Peyer's patch (tissue), 4 donors: ENCODE results near the gene C1orf167.

Experiments used
- CTCF ChIP-seq, 6 experiments: fragments of 450-650 bp in 4 of 6; fragments of 200-600 bp in 2 of 6; sonication (generic) in 1 of 6; IDR thresholded peaks; one replicate each; pipeline ENCODE4 v1.5.1; 2017 to 2019; ENCODE audit warnings: antibody characterized with exemption in 6 of 6, mild to moderate bottlenecking in 3 of 6, moderate library complexity in 1 of 6
- POLR2A ChIP-seq, 2 donors: fragments of 450-650 bp; IDR thresholded peaks; one replicate each; pipeline ENCODE4 v1.5.1; 2017; ENCODE audit warnings: antibody characterized with exemption in 2 of 2, mild to moderate bottlenecking in 2 of 2, moderate library complexity in 2 of 2

GRCh38 chr1:11725616-11726015, 36.4 kb upstream of the C1orf167 start:
- no peak for TF ChIP-seq CTCF (IDR thresholded peaks at IDR 0.05)
- TF ChIP-seq POLR2A (IDR thresholded peaks at IDR 0.05) = no peak
